K562 (cell line): ENCODE measurements around the gene AHCYL2. TPM values are rescaled to one million over a fixed set of nuclear protein-coding genes. Genes with fewer than 3 reads are reported as not detected.

Experiments
- CEBPG ChIP-seq, 3 experiments: fragments of 200-800 bp in 1 of 3; sonication (Bioruptor generic) in 1 of 3; sonication (generic) in 1 of 3; formaldehyde crosslinking in 1 of 3; IDR thresholded peaks in 2 of 3; conservative IDR thresholded peaks in 1 of 3; 2 replicates each; pipeline versions ENCODE4 v1.6.1 to v1.8.0; 2016 to 2022; ENCODE audit warnings: missing compliant biosample characterization in 2 of 3, missing genetic modification characterization in 2 of 3, mild to moderate bottlenecking in 1 of 3, missing genetic modification reagents in 1 of 3
- E2F5 ChIP-seq: sonication (generic); formaldehyde crosslinking; IDR thresholded peaks from 2 replicates; pipeline ENCODE4 v1.8.0; 2022; ENCODE audit warnings: mild to moderate bottlenecking, missing genetic modification reagents
- ERF ChIP-seq: fragments of 450-650 bp; formaldehyde crosslinking; IDR thresholded peaks from 2 replicates; pipeline ENCODE4 v1.4.0; 2020; ENCODE audit warnings: mild to moderate bottlenecking, mixed read lengths
- MXI1 ChIP-seq: IDR thresholded peaks from 2 replicates; pipeline ENCODE4 v1.6.1; 2011; ENCODE audit warnings: low read depth, mild to moderate bottlenecking, improper control_type of control experiment, low read length
- PML ChIP-seq: IDR thresholded peaks from 2 replicates; pipeline ENCODE4 v1.6.1; 2012; ENCODE audit warnings: low read length, inconsistent platforms
- SAP30 ChIP-seq: fragments of 200-600 bp; sonication (generic); IDR thresholded peaks from 2 replicates; pipeline ENCODE4 v1.6.1; 2012; ENCODE audit warnings: borderline replicate concordance, low read depth, mild to moderate bottlenecking, moderate library complexity, low read length, control low read depth, inconsistent platforms; ENCODE audit not compliant: insufficient read depth, poor library complexity, severe bottlenecking
- SMARCB1 ChIP-seq: IDR thresholded peaks from 2 replicates; pipeline ENCODE4 v1.6.1; 2011; ENCODE audit warnings: improper control_type of control experiment, low read depth; ENCODE audit not compliant: insufficient read length
- SMARCC2 ChIP-seq: fragments of 450-650 bp; IDR thresholded peaks from 2 replicates; pipeline ENCODE4 v1.6.1; 2017; ENCODE audit warnings: antibody characterized with exemption, moderate library complexity, mild to moderate bottlenecking, low read depth
- ZFP1 ChIP-seq: fragments of 450-650 bp; formaldehyde crosslinking; IDR thresholded peaks from 2 replicates; pipeline ENCODE4 v1.4.0; 2020; ENCODE audit warnings: mild to moderate bottlenecking, mixed read lengths
- ZNF583 ChIP-seq: fragments of 250-450 bp; sonication (Bioruptor Pico); IDR thresholded peaks from 2 replicates; pipeline ENCODE4 v1.4.0; 2020
- ZNF77 ChIP-seq: fragments of 250-450 bp; sonication (Bioruptor Pico); IDR thresholded peaks from 2 replicates; pipeline ENCODE4 v1.5.0; 2020
- polyA plus RNA-seq, 8 experiments: library from polyadenylated mRNA; depleted of rRNA in 4 of 8; stranded (reverse) in 5 of 8; unstranded in 3 of 8; fragments of >200 nt; fragmentation: Nextera tagmentation in 2 of 8; fragmentation: Illumina TruSeq in 1 of 8; extraction: Ambion mirVana in 2 of 8; extraction: Trizol in 1 of 8; gene quantifications; 2 replicates each; pipeline versions ENCODE4 v1.2.1 to v1.2.3, GENCODE V29; 2011 to 2014; ENCODE audit warnings: inconsistent platforms in 1 of 8, missing spikeins in 1 of 8
- total RNA-seq, 7 experiments: library from RNA; depleted of rRNA in 6 of 7; stranded (reverse); fragments of >200 nt in 6 of 7; fragmentation: Illumina TruSeq in 2 of 7; extraction: Trizol in 2 of 7; gene quantifications; 2 replicates each; pipeline versions ENCODE4 v1.2.1 to v1.2.3, GENCODE V29; 2011 to 2021; ENCODE audit warnings: low replicate concordance in 1 of 7
- TF ChIP-seq, protein P1 (sequence below): fragments of 250-450 bp; sonication (Bioruptor Pico); IDR thresholded peaks from 2 replicates; pipeline ENCODE4 v1.5.0; 2022; ENCODE audit warnings: mild to moderate bottlenecking
- TF ChIP-seq, protein P2 (sequence below): fragments of 200-400 bp; formaldehyde crosslinking; IDR thresholded peaks from 2 replicates; pipeline ENCODE4 v1.6.1; 2017; ENCODE audit warnings: mild to moderate bottlenecking, low read depth, low read length, moderate library complexity
- TF ChIP-seq, protein P3 (sequence below), 2 experiments: fragments of 450-650 bp in 1 of 2; sonication (generic) in 1 of 2; formaldehyde crosslinking in 1 of 2; IDR thresholded peaks in 1 of 2; conservative IDR thresholded peaks in 1 of 2; 2 replicates each; pipeline versions ENCODE4 v1.6.1 to v1.8.1; 2016 to 2023; ENCODE audit warnings: mild to moderate bottlenecking in 2 of 2, moderate library complexity in 2 of 2, inconsistent platforms in 1 of 2, missing genetic modification reagents in 1 of 2
- TF ChIP-seq, protein P4 (sequence below), 2 experiments: fragments of 450-650 bp; IDR thresholded peaks; 2 replicates each; pipeline ENCODE4 v1.6.1; 2016

The AHCYL2 gene
- total and polyA plus RNA-seq, 9 of the 15 experiments (the other 6 are each of a cell fraction or from before 2014, with no cell fraction given), result 0.93 to 10.5 (median 5.2) TPM

DNA sequence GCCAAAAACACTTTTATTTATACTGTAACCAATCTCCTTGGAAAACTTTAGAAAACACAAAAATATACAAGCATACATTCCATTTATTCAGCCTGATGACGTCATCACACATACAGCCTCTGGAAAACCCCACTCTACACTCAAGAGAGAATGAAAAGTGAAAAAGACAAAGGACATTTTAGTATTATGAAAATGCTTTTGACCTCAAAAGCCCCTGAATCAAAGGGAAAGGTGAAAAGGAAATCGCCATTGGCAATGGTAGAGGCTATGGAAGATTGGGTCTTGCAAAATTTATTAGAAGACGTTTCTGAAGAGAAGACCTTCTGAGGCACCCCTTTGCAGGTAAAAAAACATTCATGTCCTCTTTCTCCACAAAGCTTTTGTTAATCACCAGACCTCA is 126.5 kb downstream of the AHCYL2 start (continued):
- TF ChIP-seq PML (no peak), SMARCC2 (no peak), SAP30 (no peak), E2F5 (CRISPR knock-in tag) (no peak), ZNF77 (CRISPR knock-in tag) (no peak), ZNF583 (CRISPR knock-in tag) (no peak), ERF (CRISPR knock-in tag) (no peak), CEBPG (CRISPR knock-in tag; IDR thresholded peaks at IDR 0.05) (no peak), CEBPG (tag; conservative IDR thresholded peaks at IDR 0.05 in 1 of 2, IDR thresholded peaks at IDR 0.05 in 1 of 2) (no peak), ZFP1 (CRISPR knock-in tag) (no peak), SMARCB1 (no peak), MXI1 (no peak)
- TF ChIP-seq, protein P1, sequence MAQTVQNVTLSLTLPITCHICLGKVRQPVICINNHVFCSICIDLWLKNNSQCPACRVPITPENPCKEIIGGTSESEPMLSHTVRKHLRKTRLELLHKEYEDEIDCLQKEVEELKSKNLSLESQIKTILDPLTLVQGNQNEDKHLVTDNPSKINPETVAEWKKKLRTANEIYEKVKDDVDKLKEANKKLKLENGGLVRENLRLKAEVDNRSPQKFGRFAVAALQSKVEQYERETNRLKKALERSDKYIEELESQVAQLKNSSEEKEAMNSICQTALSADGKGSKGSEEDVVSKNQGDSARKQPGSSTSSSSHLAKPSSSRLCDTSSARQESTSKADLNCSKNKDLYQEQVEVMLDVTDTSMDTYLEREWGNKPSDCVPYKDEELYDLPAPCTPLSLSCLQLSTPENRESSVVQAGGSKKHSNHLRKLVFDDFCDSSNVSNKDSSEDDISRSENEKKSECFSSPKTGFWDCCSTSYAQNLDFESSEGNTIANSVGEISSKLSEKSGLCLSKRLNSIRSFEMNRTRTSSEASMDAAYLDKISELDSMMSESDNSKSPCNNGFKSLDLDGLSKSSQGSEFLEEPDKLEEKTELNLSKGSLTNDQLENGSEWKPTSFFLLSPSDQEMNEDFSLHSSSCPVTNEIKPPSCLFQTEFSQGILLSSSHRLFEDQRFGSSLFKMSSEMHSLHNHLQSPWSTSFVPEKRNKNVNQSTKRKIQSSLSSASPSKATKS (CRISPR knock-in tag), result no peak
- TF ChIP-seq, protein P2, sequence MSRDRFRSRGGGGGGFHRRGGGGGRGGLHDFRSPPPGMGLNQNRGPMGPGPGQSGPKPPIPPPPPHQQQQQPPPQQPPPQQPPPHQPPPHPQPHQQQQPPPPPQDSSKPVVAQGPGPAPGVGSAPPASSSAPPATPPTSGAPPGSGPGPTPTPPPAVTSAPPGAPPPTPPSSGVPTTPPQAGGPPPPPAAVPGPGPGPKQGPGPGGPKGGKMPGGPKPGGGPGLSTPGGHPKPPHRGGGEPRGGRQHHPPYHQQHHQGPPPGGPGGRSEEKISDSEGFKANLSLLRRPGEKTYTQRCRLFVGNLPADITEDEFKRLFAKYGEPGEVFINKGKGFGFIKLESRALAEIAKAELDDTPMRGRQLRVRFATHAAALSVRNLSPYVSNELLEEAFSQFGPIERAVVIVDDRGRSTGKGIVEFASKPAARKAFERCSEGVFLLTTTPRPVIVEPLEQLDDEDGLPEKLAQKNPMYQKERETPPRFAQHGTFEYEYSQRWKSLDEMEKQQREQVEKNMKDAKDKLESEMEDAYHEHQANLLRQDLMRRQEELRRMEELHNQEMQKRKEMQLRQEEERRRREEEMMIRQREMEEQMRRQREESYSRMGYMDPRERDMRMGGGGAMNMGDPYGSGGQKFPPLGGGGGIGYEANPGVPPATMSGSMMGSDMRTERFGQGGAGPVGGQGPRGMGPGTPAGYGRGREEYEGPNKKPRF, result no peak
- TF ChIP-seq, protein P3, sequence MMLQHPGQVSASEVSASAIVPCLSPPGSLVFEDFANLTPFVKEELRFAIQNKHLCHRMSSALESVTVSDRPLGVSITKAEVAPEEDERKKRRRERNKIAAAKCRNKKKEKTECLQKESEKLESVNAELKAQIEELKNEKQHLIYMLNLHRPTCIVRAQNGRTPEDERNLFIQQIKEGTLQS (IDR thresholded peaks at IDR 0.05), result peak; percentile 99
- TF ChIP-seq, protein P3 (CRISPR knock-in tag; conservative IDR thresholded peaks at IDR 0.05), result peak; percentile 45; the same call in 1 of the 2 replicates
- TF ChIP-seq, protein P4, sequence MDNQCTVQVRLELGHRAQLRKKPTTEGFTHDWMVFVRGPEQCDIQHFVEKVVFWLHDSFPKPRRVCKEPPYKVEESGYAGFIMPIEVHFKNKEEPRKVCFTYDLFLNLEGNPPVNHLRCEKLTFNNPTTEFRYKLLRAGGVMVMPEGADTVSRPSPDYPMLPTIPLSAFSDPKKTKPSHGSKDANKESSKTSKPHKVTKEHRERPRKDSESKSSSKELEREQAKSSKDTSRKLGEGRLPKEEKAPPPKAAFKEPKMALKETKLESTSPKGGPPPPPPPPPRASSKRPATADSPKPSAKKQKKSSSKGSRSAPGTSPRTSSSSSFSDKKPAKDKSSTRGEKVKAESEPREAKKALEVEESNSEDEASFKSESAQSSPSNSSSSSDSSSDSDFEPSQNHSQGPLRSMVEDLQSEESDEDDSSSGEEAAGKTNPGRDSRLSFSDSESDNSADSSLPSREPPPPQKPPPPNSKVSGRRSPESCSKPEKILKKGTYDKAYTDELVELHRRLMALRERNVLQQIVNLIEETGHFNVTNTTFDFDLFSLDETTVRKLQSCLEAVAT (IDR thresholded peaks at IDR 0.05), result no peak
